MM.1S (cell line): Measurements from ENCODE around the gene TTLL10.

Experiments
- DNase-seq: peaks from one replicate; pipeline ENCODE4 v3.0.0-alpha.2; 2015
- H2AFZ ChIP-seq: fragments of 300-600 bp; sonication (generic); 2 replicates; pipeline ENCODE4 v1.6.0; 2016; ENCODE audit warnings: antibody characterized with exemption, low read length
- H3F3A ChIP-seq: fragments of 300-600 bp; sonication (generic); 2 replicates; pipeline ENCODE4 v1.6.1; 2016; ENCODE audit warnings: mild to moderate bottlenecking, antibody characterized with exemption, low read length, moderate library complexity, mixed read lengths; ENCODE audit not compliant: insufficient read depth
- H3K27ac ChIP-seq: fragments of 300-600 bp; sonication (generic); 2 replicates; pipeline ENCODE4 v1.5.1; 2016; ENCODE audit warnings: mild to moderate bottlenecking, low read length
- H3K27me3 ChIP-seq: fragments of 300-600 bp; sonication (generic); replicated peaks from 2 replicates; pipeline ENCODE4 v1.6.0; 2016; ENCODE audit warnings: low read length; ENCODE audit not compliant: insufficient read depth
- H3K36me3 ChIP-seq: fragments of 300-600 bp; sonication (generic); replicated peaks from 2 replicates; pipeline ENCODE4 v1.6.1; 2016; ENCODE audit warnings: mild to moderate bottlenecking, low read length, mixed read lengths; ENCODE audit not compliant: insufficient read depth
- H3K4me1 ChIP-seq: fragments of 300-600 bp; sonication (generic); 2 replicates; pipeline ENCODE4 v1.6.1; 2016; ENCODE audit warnings: low read length, mixed read lengths
- H3K4me2 ChIP-seq: fragments of 300-600 bp; sonication (generic); 2 replicates; pipeline ENCODE4 v1.6.0; 2016; ENCODE audit warnings: low read depth, low read length
- H3K4me3 ChIP-seq: fragments of 300-600 bp; sonication (generic); 2 replicates; pipeline ENCODE4 v1.5.1; 2016; ENCODE audit warnings: low read length, mixed read lengths
- H3K79me2 ChIP-seq: fragments of 300-600 bp; sonication (generic); 2 replicates; pipeline ENCODE4 v1.6.1; 2016; ENCODE audit warnings: mixed run types, low read length, mixed read lengths
- H3K9ac ChIP-seq: fragments of 300-600 bp; sonication (generic); 2 replicates; pipeline ENCODE4 v1.6.1; 2016; ENCODE audit warnings: low read length, mixed read lengths
- H3K9me2 ChIP-seq: fragments of 300-600 bp; sonication (generic); replicated peaks from 2 replicates; pipeline ENCODE4 v1.6.1; 2016; ENCODE audit warnings: mild to moderate bottlenecking, low read length, mixed read lengths; ENCODE audit not compliant: insufficient read depth
- H3K9me3 ChIP-seq: fragments of 300-600 bp; sonication (generic); replicated peaks from 2 replicates; pipeline ENCODE4 v1.6.1; 2016; ENCODE audit warnings: mild to moderate bottlenecking, low read length, mixed read lengths; ENCODE audit not compliant: insufficient read depth
- H4K20me1 ChIP-seq: fragments of 300-600 bp; sonication (generic); 2 replicates; pipeline ENCODE4 v1.6.1; 2016; ENCODE audit warnings: mild to moderate bottlenecking, low read length, moderate library complexity, mixed read lengths; ENCODE audit not compliant: insufficient read depth
- CTCF ChIP-seq: fragments of 300-600 bp; sonication (generic); IDR thresholded peaks from 2 replicates; pipeline ENCODE4 v1.5.1; 2016; ENCODE audit warnings: antibody characterized with exemption, low read length, mixed read lengths
- EZH2 ChIP-seq: fragments of 300-600 bp; sonication (generic); optimal IDR thresholded peaks from 2 replicates; pipeline ENCODE3; 2017; ENCODE audit warnings: low read depth, mild to moderate bottlenecking, antibody characterized with exemption, low read length, mixed read lengths
- EZH2phosphoT487 ChIP-seq: fragments of 300-600 bp; sonication (generic); IDR thresholded peaks from 2 replicates; pipeline ENCODE4 v1.6.1; 2018; ENCODE audit warnings: antibody characterized with exemption, low read length

The TTLL10 gene

GRCh38 chr1:1177452-1178206 lies 3.9 kb downstream of the TTLL10 start:
- H3K27me3 ChIP-seq, result peaks cover 92% of the 10 kb centered on the region
- H3K4me2 ChIP-seq, result no peak overlapping the region
- H3K27ac ChIP-seq, result no peak overlapping the region
- H2AFZ ChIP-seq, result no peak overlapping the region
- H3K4me1 ChIP-seq, result no peaks in the 10 kb centered on the region
- H3K9me2 ChIP-seq, result no peaks in the 10 kb centered on the region
- H3F3A ChIP-seq, result no peaks in the 10 kb centered on the region
- no peaks in the 10 kb centered on the region for H3K79me2 ChIP-seq
- DNase-seq, result no peak
- no peak overlapping the region for H3K4me3 ChIP-seq
- H3K9ac ChIP-seq, result no peak overlapping the region
- H4K20me1 ChIP-seq, result no peaks in the 10 kb centered on the region
- no peaks in the 10 kb centered on the region for H3K9me3 ChIP-seq
- no peak for TF ChIP-seq EZH2
- no peak for TF ChIP-seq CTCF
- no peak for TF ChIP-seq EZH2phosphoT487
- H3K36me3 ChIP-seq, result no peaks in the 10 kb centered on the region

- Histone ChIP-seq H3F3A (no peaks in the 10 kb centered on the region), H3K79me2 (no peaks in the 10 kb centered on the region), H3K9me2 (no peaks in the 10 kb centered on the region), H3K36me3 (no peaks in the 10 kb centered on the region), H3K9me3 (no peaks in the 10 kb centered on the region), H3K4me1 (no peaks in the 10 kb centered on the region), H2AFZ (no peak overlapping the region), H3K27ac (no peak overlapping the region), H4K20me1 (no peaks in the 10 kb centered on the region), H3K27me3 (peaks cover 92% of the 10 kb centered on the region), H3K4me2 (no peak overlapping the region), H3K4me3 (no peak overlapping the region), H3K9ac (no peak overlapping the region)
- TF ChIP-seq CTCF (no peak), EZH2phosphoT487 (no peak), EZH2 (no peak)
- DNase-seq, result no peak
These were observed 5.2 kb downstream of the TTLL10 start for GRCh38 chr1:1178794-1179331.

- no peaks in the 10 kb centered on the region for H3K36me3 ChIP-seq
- DNase-seq, result no peak
- no peak overlapping the region for H3K9ac ChIP-seq
- peaks cover 91% of the 10 kb centered on the region for H3K27me3 ChIP-seq
- no peak overlapping the region for H3K27ac ChIP-seq
- H3K4me1 ChIP-seq, result no peaks in the 10 kb centered on the region
- H3K9me2 ChIP-seq, result no peaks in the 10 kb centered on the region
- H3K4me3 ChIP-seq, result no peak overlapping the region
- H3K9me3 ChIP-seq, result no peaks in the 10 kb centered on the region
- no peaks in the 10 kb centered on the region for H3F3A ChIP-seq
- H2AFZ ChIP-seq, result no peak overlapping the region
- no peak overlapping the region for H3K4me2 ChIP-seq
- H4K20me1 ChIP-seq, result no peaks in the 10 kb centered on the region
- no peaks in the 10 kb centered on the region for H3K79me2 ChIP-seq
- TF ChIP-seq CTCF (no peak), EZH2 (no peak), EZH2phosphoT487 (no peak)
These were observed 5.8 kb downstream of the TTLL10 start for GRCh38 chr1:1179346-1179982.
